Measurements from ENCODE around the gene SMAD7. TPM values are rescaled to one million over a fixed set of nuclear protein-coding genes. Genes with fewer than 3 reads are reported as not detected.

SMAD7 gene
- total RNA-seq, 2 experiments from 2014 or later: 244 to 254 TPM

DNA sequence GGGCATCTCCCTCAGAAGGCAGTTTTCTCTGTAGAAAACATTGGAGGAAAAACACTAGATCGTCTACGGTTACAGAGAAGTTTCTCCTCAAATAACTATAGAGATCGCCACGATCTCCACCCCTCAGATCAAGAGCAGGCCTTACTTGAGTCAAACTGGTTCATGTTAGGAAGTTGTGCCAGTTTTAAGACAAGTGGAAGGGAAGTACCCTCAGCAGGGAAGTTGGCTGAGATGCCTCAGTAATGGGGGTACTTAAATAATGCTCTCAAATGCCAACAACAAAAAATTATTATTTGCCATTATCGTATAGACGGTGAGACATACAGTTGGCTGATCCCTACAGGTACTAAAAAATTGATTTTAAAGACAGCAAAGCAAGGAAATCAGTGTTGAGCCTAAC is 8.2 kb upstream of the SMAD7 start:
- Mint-ChIP-seq H3K36me3 (ENCODE audit: low read depth) (no peaks in the 10 kb centered on the region), H3K4me1 (ENCODE audit: low read depth) (peaks cover 23% of the 10 kb centered on the region)
- POLR2A ChIA-PET: no interaction called here

DNA sequence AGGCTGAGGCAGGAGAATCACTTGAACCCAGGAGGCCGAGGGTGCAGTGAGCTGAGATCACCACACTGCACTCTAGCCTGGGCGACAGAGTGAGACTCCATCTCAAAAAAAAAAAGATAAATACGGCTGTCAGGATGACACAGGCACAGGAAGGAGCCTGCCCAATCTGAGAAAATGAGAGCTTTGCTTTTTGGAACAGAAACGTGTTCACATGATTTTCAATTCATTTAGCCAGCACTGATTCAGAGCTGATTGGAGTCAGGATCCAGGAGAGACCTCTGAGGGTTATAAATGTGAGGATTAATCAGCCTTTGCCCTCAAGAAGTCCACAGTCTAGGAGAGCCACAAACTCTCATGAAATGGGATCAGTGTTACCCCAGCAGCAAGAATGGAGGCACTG is 6.9 kb upstream of the SMAD7 start:
- Histone ChIP-seq H3K4me1 (ENCODE audit: insufficient read depth, low read length) (peaks cover 24% of the 10 kb centered on the region), H3K36me3 (ENCODE audit: insufficient read depth, low read length) (no peaks in the 10 kb centered on the region), H3K27ac (ENCODE audit: low read depth in 1 of 2, low read length in 2 of 2) (no peak overlapping the region), H3K9me3 (ENCODE audit: control insufficient read depth in 1 of 2, insufficient read depth in 1 of 2, low read length in 2 of 2) (no peaks in the 10 kb centered on the region), H3K27me3 (ENCODE audit: control insufficient read depth in 1 of 2, insufficient read depth in 2 of 2, low read length in 2 of 2) (no peaks in the 10 kb centered on the region), H3K4me3 (ENCODE audit: low read length) (no peak overlapping the region)
- DNase-seq (no peak), ATAC-seq (ENCODE audit: poor library complexity) (no peak)
- ChIA-PET CTCF (no interaction called here), POLR2A (interaction anchor here (0.6 to 0.8 kb wide), 2 partner anchors 35 to 510 kb away, joined by 3 read pairs; no protein-coding TSS in a partner anchor)
- H3K27ac Mint-ChIP-seq: no peak overlapping the region
- no peaks in the 10 kb centered on the region for H3K27me3 Mint-ChIP-seq
- H3K36me3 Mint-ChIP-seq (ENCODE audit: low read depth): peaks cover under 1% of the 10 kb centered on the region
- peaks cover 30% of the 10 kb centered on the region for H3K4me1 Mint-ChIP-seq (ENCODE audit: low read depth)
- H3K4me3 Mint-ChIP-seq: no peak overlapping the region
- intact Hi-C loops (cut with DNase I, micrococcal nuclease): no loop called here
- no peaks in the 10 kb centered on the region for H3K9me3 Mint-ChIP-seq
- TF ChIP-seq, protein P1, sequence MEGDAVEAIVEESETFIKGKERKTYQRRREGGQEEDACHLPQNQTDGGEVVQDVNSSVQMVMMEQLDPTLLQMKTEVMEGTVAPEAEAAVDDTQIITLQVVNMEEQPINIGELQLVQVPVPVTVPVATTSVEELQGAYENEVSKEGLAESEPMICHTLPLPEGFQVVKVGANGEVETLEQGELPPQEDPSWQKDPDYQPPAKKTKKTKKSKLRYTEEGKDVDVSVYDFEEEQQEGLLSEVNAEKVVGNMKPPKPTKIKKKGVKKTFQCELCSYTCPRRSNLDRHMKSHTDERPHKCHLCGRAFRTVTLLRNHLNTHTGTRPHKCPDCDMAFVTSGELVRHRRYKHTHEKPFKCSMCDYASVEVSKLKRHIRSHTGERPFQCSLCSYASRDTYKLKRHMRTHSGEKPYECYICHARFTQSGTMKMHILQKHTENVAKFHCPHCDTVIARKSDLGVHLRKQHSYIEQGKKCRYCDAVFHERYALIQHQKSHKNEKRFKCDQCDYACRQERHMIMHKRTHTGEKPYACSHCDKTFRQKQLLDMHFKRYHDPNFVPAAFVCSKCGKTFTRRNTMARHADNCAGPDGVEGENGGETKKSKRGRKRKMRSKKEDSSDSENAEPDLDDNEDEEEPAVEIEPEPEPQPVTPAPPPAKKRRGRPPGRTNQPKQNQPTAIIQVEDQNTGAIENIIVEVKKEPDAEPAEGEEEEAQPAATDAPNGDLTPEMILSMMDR (IDR thresholded peaks at IDR 0.05): no peak

More for the DNA sequence above, 8.2 kb upstream of the SMAD7 start:
- ATAC-seq (ENCODE audit: poor library complexity) (no peak), DNase-seq (no peak)
- H3K9me3 ChIP-seq (ENCODE audit: control insufficient read depth in 1 of 2, insufficient read depth in 1 of 2, low read length in 2 of 2): no peaks in the 10 kb centered on the region
- Mint-ChIP-seq H3K9me3 (no peaks in the 10 kb centered on the region), H3K27me3 (no peaks in the 10 kb centered on the region), H3K27ac (no peak overlapping the region), H3K4me3 (no peak overlapping the region)
- CTCF ChIA-PET: no interaction called here
- TF ChIP-seq, protein P1 (IDR thresholded peaks at IDR 0.05): no peak
- H3K36me3 ChIP-seq (ENCODE audit: insufficient read depth, low read length): no peaks in the 10 kb centered on the region
- intact Hi-C loops (cut with DNase I, micrococcal nuclease): no loop called here
- H3K4me3 ChIP-seq (ENCODE audit: low read length): no peak overlapping the region
- H3K27me3 ChIP-seq (ENCODE audit: control insufficient read depth in 1 of 2, insufficient read depth in 2 of 2, low read length in 2 of 2): no peaks in the 10 kb centered on the region
- peaks cover 25% of the 10 kb centered on the region for H3K4me1 ChIP-seq (ENCODE audit: insufficient read depth, low read length)
- no peak overlapping the region for H3K27ac ChIP-seq (ENCODE audit: low read depth in 1 of 2, low read length in 2 of 2)

DNA sequence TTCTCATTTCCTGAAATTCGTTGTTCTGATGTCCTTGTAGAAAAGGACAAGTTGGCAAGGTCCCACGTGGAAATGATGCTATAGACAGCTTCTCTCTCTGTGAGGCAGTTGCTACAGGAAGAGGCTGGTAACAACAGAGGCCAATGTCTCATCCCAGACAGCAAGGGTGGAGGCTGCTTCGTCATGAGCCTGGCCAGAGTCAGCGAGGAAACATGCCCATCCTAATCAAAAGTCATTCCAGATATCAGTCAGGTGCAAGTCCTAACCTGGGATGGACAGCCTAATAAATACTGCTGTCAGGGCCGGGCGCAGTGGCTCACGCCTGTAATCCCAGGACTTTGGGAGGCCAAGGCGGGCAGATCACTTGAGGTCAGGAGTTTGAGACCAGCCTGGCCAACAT is 6.4 kb upstream of the SMAD7 start:
- ATAC-seq (ENCODE audit: poor library complexity) (no peak), DNase-seq (no peak)
- H3K4me3 ChIP-seq (ENCODE audit: low read length): no peak overlapping the region
- H3K4me1 Mint-ChIP-seq (ENCODE audit: low read depth): peaks cover 30% of the 10 kb centered on the region
- H3K4me1 ChIP-seq (ENCODE audit: insufficient read depth, low read length): peaks cover 29% of the 10 kb centered on the region
- H3K27me3 Mint-ChIP-seq: no peaks in the 10 kb centered on the region
- TF ChIP-seq, protein P1 (IDR thresholded peaks at IDR 0.05): no peak
- ChIA-PET CTCF (no interaction called here), POLR2A (interaction anchor here (0.8 kb wide), 1 partner anchor 510 kb away, joined by 3 read pairs; no protein-coding TSS in a partner anchor)
- H3K9me3 ChIP-seq (ENCODE audit: control insufficient read depth in 1 of 2, insufficient read depth in 1 of 2, low read length in 2 of 2): no peaks in the 10 kb centered on the region
- no peaks in the 10 kb centered on the region for H3K9me3 Mint-ChIP-seq
- no peak overlapping the region for H3K27ac ChIP-seq (ENCODE audit: low read depth in 1 of 2, low read length in 2 of 2)
- H3K27ac Mint-ChIP-seq: no peak overlapping the region
- no peaks in the 10 kb centered on the region for H3K36me3 ChIP-seq (ENCODE audit: insufficient read depth, low read length)
- no peak overlapping the region for H3K4me3 Mint-ChIP-seq
- no peaks in the 10 kb centered on the region for H3K27me3 ChIP-seq (ENCODE audit: control insufficient read depth in 1 of 2, insufficient read depth in 2 of 2, low read length in 2 of 2)
- intact Hi-C loops (cut with DNase I, micrococcal nuclease): no loop called here
- H3K36me3 Mint-ChIP-seq (ENCODE audit: low read depth): peaks cover 5% of the 10 kb centered on the region
